Neuronal stem cell (in vitro differentiated cells): ENCODE measurements around the gene ETV6.

Experiments
- DNase-seq: peaks from one replicate; pipeline ENCODE4 v3.0.0-alpha.2; 2013; ENCODE audit warnings: low spot score
- H2AFZ ChIP-seq: one replicate; pipeline ENCODE4 v1.6.1; 2013; ENCODE audit warnings: mild to moderate bottlenecking, low read length, inconsistent platforms
- H2AK5ac ChIP-seq: 2 replicates; pipeline ENCODE4 v1.6.1; 2013; ENCODE audit warnings: low read depth, mild to moderate bottlenecking, inconsistent platforms, low read length, moderate library complexity, mixed read lengths
- H2BK120ac ChIP-seq: 2 replicates; pipeline ENCODE4 v1.6.1; 2013; ENCODE audit warnings: low read depth, mild to moderate bottlenecking, inconsistent platforms, low read length, moderate library complexity, mixed read lengths
- H2BK12ac ChIP-seq: one replicate; pipeline ENCODE4 v1.6.1; 2013; ENCODE audit warnings: low read length, inconsistent platforms
- H2BK15ac ChIP-seq: 2 replicates; pipeline ENCODE4 v1.6.1; 2013; ENCODE audit warnings: mild to moderate bottlenecking, low read length, inconsistent platforms, mixed read lengths
- H2BK5ac ChIP-seq: one replicate; pipeline ENCODE4 v1.6.1; 2013; ENCODE audit warnings: inconsistent platforms, mild to moderate bottlenecking, low read length, moderate library complexity
- H3K14ac ChIP-seq: one replicate; pipeline ENCODE4 v1.6.1; 2013; ENCODE audit warnings: low read length, inconsistent platforms
- H3K18ac ChIP-seq: 2 replicates; pipeline ENCODE4 v1.6.1; 2013; ENCODE audit warnings: low read length, inconsistent platforms
- H3K23ac ChIP-seq: 2 replicates; pipeline ENCODE4 v1.6.1; 2013; ENCODE audit warnings: low read depth, mild to moderate bottlenecking, mixed read lengths, low read length, inconsistent platforms; ENCODE audit not compliant: poor library complexity
- H3K27ac ChIP-seq: replicated peaks from 3 replicates; pipeline ENCODE4 v1.5.1; 2013; ENCODE audit warnings: low read length, inconsistent platforms
- H3K27me3 ChIP-seq, 3 experiments: 2 replicates each; pipeline ENCODE4 v1.6.1; 2013; ENCODE audit warnings: low read length in 3 of 3, mild to moderate bottlenecking in 2 of 3, inconsistent platforms in 1 of 3, low read depth in 1 of 3, mixed read lengths in 1 of 3, moderate library complexity in 1 of 3; ENCODE audit not compliant: control insufficient read depth in 3 of 3, insufficient read depth in 3 of 3
- H3K36me3 ChIP-seq, 2 donors: replicated peaks in 1 of 2; 2 replicates each; pipeline ENCODE4 v1.6.1; 2013; ENCODE audit warnings: low read length in 2 of 2; ENCODE audit not compliant: control insufficient read depth in 2 of 2, insufficient read depth in 2 of 2
- H3K4ac ChIP-seq: 2 replicates; pipeline ENCODE4 v1.6.1; 2013; ENCODE audit warnings: inconsistent platforms, mild to moderate bottlenecking, low read length, moderate library complexity
- H3K4me1 ChIP-seq, 2 donors: 1 replicate in 1 of 2; 2 replicates in 1 of 2; pipeline ENCODE4 v1.6.1; 2013; ENCODE audit warnings: low read length in 2 of 2, low read depth in 1 of 2; ENCODE audit not compliant: control insufficient read depth in 2 of 2, insufficient read depth in 1 of 2
- H3K4me2 ChIP-seq: one replicate; pipeline ENCODE4 v1.6.1; 2013; ENCODE audit warnings: mild to moderate bottlenecking, low read length, inconsistent platforms; ENCODE audit not compliant: insufficient read depth, poor library complexity, severe bottlenecking
- H3K4me3 ChIP-seq, 2 donors: 2 replicates each; pipeline ENCODE4 v1.5.1; 2013; ENCODE audit warnings: low read length in 2 of 2, mild to moderate bottlenecking in 2 of 2, inconsistent platforms in 1 of 2, moderate library complexity in 1 of 2
- H3K79me1 ChIP-seq: one replicate; pipeline ENCODE4 v1.6.1; 2013; ENCODE audit warnings: low read depth, mild to moderate bottlenecking, inconsistent platforms, low read length, moderate library complexity
- H3K9ac ChIP-seq: one replicate; pipeline ENCODE4 v1.6.1; 2013; ENCODE audit warnings: mild to moderate bottlenecking, low read depth, low read length, inconsistent platforms; ENCODE audit not compliant: poor library complexity
- H3K9me3 ChIP-seq, 2 donors: replicated peaks in 1 of 2; 2 replicates each; pipeline versions ENCODE3 to v1.6.1; 2013; ENCODE audit warnings: low read length in 2 of 2, mild to moderate bottlenecking in 2 of 2, inconsistent platforms in 1 of 2, low read depth in 1 of 2, mixed read lengths in 1 of 2, moderate library complexity in 1 of 2; ENCODE audit not compliant: control insufficient read depth in 2 of 2, insufficient read depth in 1 of 2
- H4K8ac ChIP-seq: one replicate; pipeline ENCODE4 v1.6.1; 2013; ENCODE audit warnings: low read depth, mild to moderate bottlenecking, inconsistent platforms, low read length, moderate library complexity
- H4K91ac ChIP-seq: one replicate; pipeline ENCODE4 v1.6.1; 2013; ENCODE audit warnings: low read length, low read depth, mild to moderate bottlenecking, inconsistent platforms; ENCODE audit not compliant: poor library complexity
- WGBS, 2 donors: extraction: QIAGEN DNeasy Blood & Tissue Kit; methylation state at CpG; one replicate each; pipeline ENCODE4 v1.1.7; 2013; ENCODE audit warnings: missing lambda C conversion rate in 2 of 2, mixed read lengths in 1 of 2; ENCODE audit not compliant: insufficient read length in 2 of 2, insufficient replicate concordance in 1 of 2; ENCODE audit errors: extremely low coverage in 2 of 2; 5-methylcytosine and 5-hydroxymethylcytosine counted together

The ETV6 gene

DNA sequence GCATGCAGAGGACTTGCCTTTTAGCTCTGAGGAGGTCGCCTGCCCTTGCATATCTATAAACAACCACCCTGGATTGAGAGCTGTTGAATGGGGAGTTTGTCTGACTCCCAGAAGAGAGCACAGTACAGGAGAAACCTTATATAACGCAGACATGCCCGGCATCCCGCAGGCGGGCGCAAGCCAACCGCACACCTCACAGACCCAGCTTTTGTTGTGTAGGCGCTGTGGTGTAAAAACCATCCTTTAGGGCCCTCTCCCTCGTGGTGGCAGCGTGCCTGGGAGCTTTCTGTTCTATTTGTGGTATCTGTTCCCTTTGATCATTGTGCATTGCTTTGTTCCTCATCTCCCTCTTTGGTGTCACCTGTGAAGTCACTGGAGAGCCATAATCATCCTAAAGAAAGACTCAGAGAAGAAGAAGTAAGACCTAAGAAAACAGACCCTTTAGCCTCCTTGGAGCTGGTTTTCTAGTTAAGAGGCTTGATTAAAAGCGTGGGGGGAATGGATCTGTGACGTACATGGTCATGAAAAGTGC is 77.7 kb downstream of the ETV6 start:
- Histone ChIP-seq H2AFZ (no peak overlapping the region), H3K27me3 (no peaks in the 10 kb centered on the region), H3K14ac (no peak overlapping the region), H3K4ac (no peak overlapping the region), H3K4me3 (no peak overlapping the region), H3K4me2 (no peak overlapping the region), H3K18ac (no peak overlapping the region), H2BK15ac (no peak overlapping the region), H2BK120ac (no peak overlapping the region), H3K79me1 (peaks cover 2% of the 10 kb centered on the region), H3K23ac (no peak overlapping the region), H4K8ac (no peak overlapping the region), H2AK5ac (no peak overlapping the region), H2BK5ac (no peak overlapping the region), H3K9ac (no peak overlapping the region), H3K27ac (no peak overlapping the region), H3K4me1 (peaks cover 2 to 13% of the 10 kb centered on the region in 2 donors), H2BK12ac (no peak overlapping the region), H4K91ac (no peak overlapping the region), H3K9me3 (no peaks in the 10 kb centered on the region), H3K36me3 (no peaks in the 10 kb centered on the region)
- no peak for DNase-seq
- no CpG with 5 or more reads among the region's 12 CpGs for WGBS, 2 donors

DNA sequence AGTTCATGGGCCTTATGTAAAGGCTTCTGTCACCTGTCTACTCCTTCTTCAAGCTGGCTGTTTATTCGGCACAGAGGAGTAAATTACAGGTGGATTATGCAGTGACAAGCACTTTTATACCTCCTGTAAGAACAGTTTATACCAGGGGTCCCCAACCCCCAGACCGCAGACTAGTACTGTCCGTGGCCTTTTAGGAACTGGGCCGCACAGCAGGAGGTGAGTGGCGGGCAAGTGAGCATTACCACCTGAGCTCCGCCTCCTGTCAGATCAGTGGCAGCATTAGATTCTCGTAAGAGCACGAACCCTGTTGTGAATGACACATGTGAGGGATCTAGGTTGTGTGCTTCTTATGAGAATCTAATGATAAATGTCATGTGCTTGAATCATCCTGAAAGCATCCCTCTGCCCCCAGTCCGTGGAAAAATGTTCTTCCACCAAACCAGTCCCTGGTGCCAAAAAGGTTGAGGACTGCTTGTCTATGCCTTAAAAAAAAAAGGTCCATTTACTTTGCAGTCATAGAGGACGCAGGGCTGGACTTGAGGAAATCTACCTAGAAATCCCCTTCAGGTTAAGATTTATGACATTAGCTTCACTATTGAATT is 78.8 kb downstream of the ETV6 start:
- H2BK120ac ChIP-seq, result no peak overlapping the region
- no peak overlapping the region for H3K9ac ChIP-seq
- no peak overlapping the region for H4K91ac ChIP-seq
- DNase-seq, result no peak
- no peaks in the 10 kb centered on the region for H3K9me3 ChIP-seq
- no peak overlapping the region for H3K23ac ChIP-seq
- H3K27me3 ChIP-seq, result no peaks in the 10 kb centered on the region
- H3K4me3 ChIP-seq, result no peak overlapping the region
- H2BK12ac ChIP-seq, result no peak overlapping the region
- H3K18ac ChIP-seq, result no peak overlapping the region
- no peak overlapping the region for H3K4me2 ChIP-seq
- H2BK5ac ChIP-seq, result no peak overlapping the region
- WGBS, 2 donors, result no CpG with 5 or more reads among the region's 10 CpGs
- no peak overlapping the region for H2AK5ac ChIP-seq
- no peak overlapping the region for H3K27ac ChIP-seq
- H3K4me1 ChIP-seq, result peaks cover 2 to 13% of the 10 kb centered on the region in 2 donors
- H3K79me1 ChIP-seq, result peaks cover 2% of the 10 kb centered on the region
- no peak overlapping the region for H2BK15ac ChIP-seq
- no peak overlapping the region for H3K14ac ChIP-seq
- H2AFZ ChIP-seq, result no peak overlapping the region
- no peaks in the 10 kb centered on the region for H3K36me3 ChIP-seq
- H4K8ac ChIP-seq, result no peak overlapping the region
- H3K4ac ChIP-seq, result no peak overlapping the region

DNA sequence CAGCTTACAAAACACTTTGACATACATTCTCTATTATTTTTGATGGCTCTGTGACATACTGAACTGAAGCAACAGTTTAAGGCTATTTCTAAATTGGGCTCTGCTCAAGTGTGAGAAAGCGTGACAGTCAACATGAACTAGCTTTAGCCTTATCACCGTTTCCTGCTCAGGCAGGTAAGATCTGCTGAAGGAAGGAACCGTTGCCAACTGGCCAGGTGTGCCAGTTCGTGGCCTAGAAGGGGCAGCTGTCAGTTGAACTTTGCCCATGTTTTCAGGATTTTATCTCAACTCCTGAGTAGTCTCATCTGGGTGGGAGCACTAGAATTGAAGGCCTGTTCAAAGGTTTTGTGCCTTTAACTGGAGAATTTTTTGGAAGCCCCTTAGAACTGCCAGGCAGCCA is 79.5 kb downstream of the ETV6 start:
- H3K18ac ChIP-seq, result no peak overlapping the region
- no CpG with 5 or more reads among the region's 4 CpGs for WGBS, 2 donors
- H3K4me3 ChIP-seq, result no peak overlapping the region
- no peak overlapping the region for H3K4ac ChIP-seq
- DNase-seq, result no peak
- H3K23ac ChIP-seq, result no peak overlapping the region
- H3K9me3 ChIP-seq, result no peaks in the 10 kb centered on the region
- H3K4me1 ChIP-seq, result peaks cover 2 to 8% of the 10 kb centered on the region in 2 donors
- H3K79me1 ChIP-seq, result peaks cover 2% of the 10 kb centered on the region
- no peak overlapping the region for H2BK120ac ChIP-seq
- H3K27ac ChIP-seq, result no peak overlapping the region
- H3K9ac ChIP-seq, result no peak overlapping the region
- no peaks in the 10 kb centered on the region for H3K27me3 ChIP-seq
- no peak overlapping the region for H2BK15ac ChIP-seq
- no peaks in the 10 kb centered on the region for H3K36me3 ChIP-seq
- no peak overlapping the region for H3K4me2 ChIP-seq
- H2AK5ac ChIP-seq, result no peak overlapping the region
- H2BK5ac ChIP-seq, result no peak overlapping the region
- no peak overlapping the region for H2AFZ ChIP-seq
- H4K91ac ChIP-seq, result no peak overlapping the region
- no peak overlapping the region for H2BK12ac ChIP-seq
- H4K8ac ChIP-seq, result no peak overlapping the region
- H3K14ac ChIP-seq, result no peak overlapping the region

DNA sequence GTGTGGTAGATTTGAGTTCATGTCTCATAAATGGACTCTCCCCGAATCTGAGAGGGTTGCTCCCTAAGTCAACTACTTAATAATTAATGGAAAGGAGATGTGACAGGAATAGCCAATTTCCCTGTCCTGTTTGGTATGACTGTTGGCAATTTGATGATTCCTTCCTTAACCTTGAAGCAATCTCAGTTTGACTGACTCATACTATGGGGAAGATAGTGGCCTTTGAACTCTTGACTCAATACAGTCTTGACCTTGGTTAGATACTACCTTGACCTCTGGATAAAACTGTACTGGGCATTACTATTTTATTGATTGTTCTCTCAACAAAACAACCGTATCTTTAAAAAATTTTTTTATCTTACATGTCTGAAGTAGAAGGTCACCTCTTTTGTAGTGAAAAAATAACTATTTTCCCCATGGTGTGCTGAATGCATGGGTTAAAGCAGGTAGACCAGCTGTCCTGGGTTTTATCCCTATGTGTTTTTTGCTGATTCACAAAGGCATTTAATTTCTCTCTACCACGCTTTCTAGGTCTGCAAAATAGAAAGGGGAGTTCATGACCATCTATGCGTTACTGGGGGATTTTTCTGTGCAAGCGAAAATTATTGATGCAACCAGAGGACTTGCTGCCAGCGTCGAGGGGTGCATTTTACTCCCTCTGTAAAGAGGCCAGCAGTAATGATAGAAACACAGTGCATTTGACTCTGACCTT is 80.1 kb downstream of the ETV6 start:
- Histone ChIP-seq H2AFZ (no peak overlapping the region), H2BK12ac (no peak overlapping the region), H4K91ac (no peak overlapping the region), H3K27ac (no peak overlapping the region), H2BK120ac (no peak overlapping the region), H3K4me3 (no peak overlapping the region), H3K4me2 (no peak overlapping the region), H3K79me1 (peaks cover 2% of the 10 kb centered on the region), H3K4me1 (peaks cover 2 to 6% of the 10 kb centered on the region in 2 donors), H3K14ac (no peak overlapping the region), H3K23ac (no peak overlapping the region), H3K9me3 (no peaks in the 10 kb centered on the region), H2BK15ac (no peak overlapping the region), H2AK5ac (no peak overlapping the region), H3K4ac (no peak overlapping the region), H4K8ac (no peak overlapping the region), H3K36me3 (no peaks in the 10 kb centered on the region), H2BK5ac (no peak overlapping the region), H3K27me3 (no peaks in the 10 kb centered on the region), H3K9ac (no peak overlapping the region), H3K18ac (no peak overlapping the region)
- no peak for DNase-seq
- WGBS, 2 donors, result no CpG with 5 or more reads among the region's 7 CpGs
